MCF 10A (cell line): ENCODE results near the gene MB. TPM values are rescaled to one million over a fixed set of nuclear protein-coding genes. Genes with fewer than 3 reads are reported as not detected.

ENCODE experiments used
- BruUV-seq: library from RNA; stranded (reverse); fragments of 400-500 nt; replicated peaks from 2 replicates; lab custom pipeline; 2021; lab: Mats Ljungman, UMichigan
- CTCF ChIA-PET: fragments of 300-600 bp; sonication (Branson Sonifier 250); formaldehyde crosslinking; extraction: SDS; loops from one replicate; lab custom pipeline; 2021; ENCODE audit warnings: antibody characterized with exemption, inconsistent platforms; lab: Yijun Ruan, JAX
- POLR2A ChIA-PET: fragments of 300-600, 350-650 bp; sonication (Branson Sonifier 250); formaldehyde crosslinking; extraction: SDS; loops from one replicate; lab custom pipeline; 2020; ENCODE audit warnings: antibody characterized with exemption, inconsistent platforms; lab: Yijun Ruan, JAX
- DNase-seq: peaks from one replicate; pipeline ENCODE4 v3.0.0-alpha.2; 2018; ENCODE audit not compliant: unreplicated experiment
- H3K27ac Mint-ChIP-seq: one replicate; pipeline ENCODE4 v1.8.0; 2022; ENCODE audit warnings: mild to moderate bottlenecking, low read depth, mixed read lengths; ENCODE audit not compliant: unreplicated experiment
- H3K27me3 Mint-ChIP-seq: one replicate; pipeline ENCODE4 v1.8.0; 2022; ENCODE audit warnings: mixed read lengths; ENCODE audit not compliant: insufficient read depth, unreplicated experiment
- H3K36me3 Mint-ChIP-seq: one replicate; pipeline ENCODE4 v1.8.0; 2022; ENCODE audit warnings: mild to moderate bottlenecking, moderate library complexity, mixed read lengths; ENCODE audit not compliant: insufficient read depth, unreplicated experiment
- H3K4me1 Mint-ChIP-seq: one replicate; pipeline ENCODE4 v1.8.0; 2022; ENCODE audit warnings: mixed read lengths; ENCODE audit not compliant: insufficient read depth, unreplicated experiment
- H3K4me3 Mint-ChIP-seq: one replicate; pipeline ENCODE4 v1.8.0; 2022; ENCODE audit warnings: mild to moderate bottlenecking, moderate library complexity, mixed read lengths; ENCODE audit not compliant: unreplicated experiment
- H3K9me3 Mint-ChIP-seq: one replicate; pipeline ENCODE4 v1.8.0; 2022; ENCODE audit warnings: mixed read lengths; ENCODE audit not compliant: unreplicated experiment
- intact Hi-C: fragments of 100-400 bp; cut with micrococcal nuclease; formaldehyde crosslinking; loops from 2 replicates; pipeline ENCODE4 v1.14.1; 2022
- total RNA-seq: library from RNA; stranded (reverse); gene quantifications from 2 replicates; pipeline ENCODE4 v1.2.3, GENCODE V29; 2022
- TF ChIP-seq, protein P1 (sequence below): fragments of 200-600 bp; IDR thresholded peaks from one replicate; pipeline ENCODE4 v1.8.0; 2022; ENCODE audit warnings: antibody characterized with exemption, mild to moderate bottlenecking; ENCODE audit not compliant: unreplicated experiment

Gene MB
- total RNA-seq, 1 experiment from 2014 or later = not detected

DNA sequence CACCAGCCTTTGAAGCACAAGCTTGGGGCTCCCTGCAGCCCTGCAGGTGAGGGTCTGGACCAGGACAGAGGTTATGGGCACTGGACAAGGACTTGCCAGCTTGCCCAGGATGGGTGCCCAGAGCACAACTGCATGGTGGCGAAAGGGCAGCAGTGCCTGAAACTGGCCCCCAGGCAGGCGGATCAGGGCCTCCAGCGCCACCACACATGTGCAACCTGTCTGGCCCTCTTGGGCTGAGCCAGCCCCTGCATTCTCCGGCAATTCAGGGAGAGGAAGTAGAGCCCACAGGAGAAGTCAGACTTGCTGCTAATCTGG is 18.8 kb downstream of the MB start:
- POLR2A ChIA-PET = interaction anchor here (0.6 kb wide), 1 partner anchor 237 kb away, joined by 7 read pairs; no protein-coding TSS in a partner anchor
- H3K4me3 Mint-ChIP-seq = no peak overlapping the region
- no peaks in the 10 kb centered on the region for H3K36me3 Mint-ChIP-seq
- intact Hi-C loops = no loop called here
- BruUV-seq = no TSS peak
- H3K27ac Mint-ChIP-seq = no peak overlapping the region
- H3K4me1 Mint-ChIP-seq = peaks cover 4% of the 10 kb centered on the region
- no peak for DNase-seq
- no peaks in the 10 kb centered on the region for H3K9me3 Mint-ChIP-seq
- CTCF ChIA-PET = interaction anchor here (0.6 kb wide), 1 partner anchor 869 kb away, joined by 3 read pairs; no protein-coding TSS in a partner anchor
- TF ChIP-seq, protein P1, sequence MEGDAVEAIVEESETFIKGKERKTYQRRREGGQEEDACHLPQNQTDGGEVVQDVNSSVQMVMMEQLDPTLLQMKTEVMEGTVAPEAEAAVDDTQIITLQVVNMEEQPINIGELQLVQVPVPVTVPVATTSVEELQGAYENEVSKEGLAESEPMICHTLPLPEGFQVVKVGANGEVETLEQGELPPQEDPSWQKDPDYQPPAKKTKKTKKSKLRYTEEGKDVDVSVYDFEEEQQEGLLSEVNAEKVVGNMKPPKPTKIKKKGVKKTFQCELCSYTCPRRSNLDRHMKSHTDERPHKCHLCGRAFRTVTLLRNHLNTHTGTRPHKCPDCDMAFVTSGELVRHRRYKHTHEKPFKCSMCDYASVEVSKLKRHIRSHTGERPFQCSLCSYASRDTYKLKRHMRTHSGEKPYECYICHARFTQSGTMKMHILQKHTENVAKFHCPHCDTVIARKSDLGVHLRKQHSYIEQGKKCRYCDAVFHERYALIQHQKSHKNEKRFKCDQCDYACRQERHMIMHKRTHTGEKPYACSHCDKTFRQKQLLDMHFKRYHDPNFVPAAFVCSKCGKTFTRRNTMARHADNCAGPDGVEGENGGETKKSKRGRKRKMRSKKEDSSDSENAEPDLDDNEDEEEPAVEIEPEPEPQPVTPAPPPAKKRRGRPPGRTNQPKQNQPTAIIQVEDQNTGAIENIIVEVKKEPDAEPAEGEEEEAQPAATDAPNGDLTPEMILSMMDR = no peak
- no peaks in the 10 kb centered on the region for H3K27me3 Mint-ChIP-seq

DNA sequence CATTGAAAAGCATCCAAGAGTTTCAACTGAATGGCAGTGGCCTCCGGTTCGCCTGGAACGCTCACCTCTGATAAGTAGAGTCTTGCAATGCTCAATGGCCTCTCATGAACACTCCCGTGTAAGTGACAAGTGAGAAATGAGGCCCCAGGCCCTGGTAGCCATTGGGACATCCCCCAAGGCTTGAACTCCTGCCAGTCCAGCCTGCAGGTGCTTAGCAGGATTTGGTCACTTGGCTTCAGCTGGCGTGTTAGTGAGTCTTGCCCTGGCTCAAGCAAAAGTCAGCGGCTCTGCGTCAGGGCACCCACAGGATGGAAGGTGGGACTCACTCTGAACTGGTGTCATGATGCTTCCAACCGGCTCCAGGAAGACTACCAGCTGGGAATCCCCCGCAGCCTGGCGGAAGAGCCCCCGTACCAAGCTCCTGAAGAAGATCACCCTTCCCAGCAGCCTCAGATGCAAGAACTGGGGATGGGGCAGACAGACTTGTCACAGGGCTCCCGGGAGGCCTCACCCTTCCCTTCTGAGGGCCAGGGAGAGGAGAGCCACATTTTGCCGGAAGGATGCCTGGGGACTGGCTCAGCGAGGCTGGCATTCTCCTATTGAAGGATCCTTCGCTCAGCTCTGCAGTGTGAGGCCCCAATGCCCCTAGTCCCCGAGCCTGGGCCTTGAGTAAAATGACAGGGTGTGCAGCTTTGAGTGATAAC is 19.3 kb downstream of the MB start:
- ChIA-PET POLR2A (interaction anchor here (0.6 kb wide), 1 partner anchor 238 kb away, joined by 7 read pairs; no protein-coding TSS in a partner anchor), CTCF (interaction anchor here (0.6 to 0.7 kb wide), 3 partner anchors 84 to 870 kb away, joined by 3 to 4 read pairs (median 3); no protein-coding TSS in a partner anchor)
- no peak overlapping the region for H3K27ac Mint-ChIP-seq
- H3K4me1 Mint-ChIP-seq = peaks cover 6% of the 10 kb centered on the region
- H3K4me3 Mint-ChIP-seq = no peak overlapping the region
- BruUV-seq = no TSS peak
- H3K36me3 Mint-ChIP-seq = no peaks in the 10 kb centered on the region
- H3K27me3 Mint-ChIP-seq = no peaks in the 10 kb centered on the region
- DNase-seq = no peak
- intact Hi-C loops = no loop called here
- no peaks in the 10 kb centered on the region for H3K9me3 Mint-ChIP-seq
- TF ChIP-seq, protein P1 = no peak

DNA sequence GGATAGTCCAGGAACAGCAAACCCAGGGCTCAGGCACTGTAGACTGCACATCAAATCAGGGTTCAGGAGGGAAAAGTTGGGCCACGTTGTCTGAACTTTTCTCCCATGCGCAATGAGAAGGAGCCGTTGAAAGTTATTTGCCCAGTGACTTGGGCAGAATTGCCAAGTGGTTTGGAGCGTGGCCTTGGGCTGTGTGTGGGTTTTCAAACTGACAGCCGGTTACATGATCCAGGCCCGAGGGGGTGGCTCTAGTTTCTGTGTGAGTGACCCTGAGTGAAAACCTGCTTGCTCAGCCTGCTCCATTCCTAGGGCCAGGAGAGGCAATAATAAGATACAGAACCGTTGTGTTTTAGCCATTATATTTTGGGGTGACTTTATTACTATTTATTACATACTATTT is 20.3 kb downstream of the MB start:
- Mint-ChIP-seq H3K27me3 (no peaks in the 10 kb centered on the region), H3K4me1 (peaks cover 11% of the 10 kb centered on the region), H3K36me3 (no peaks in the 10 kb centered on the region), H3K4me3 (no peak overlapping the region), H3K27ac (no peak overlapping the region), H3K9me3 (no peaks in the 10 kb centered on the region)
- ChIA-PET CTCF (no interaction called here), POLR2A (no interaction called here)
- BruUV-seq = no TSS peak
- intact Hi-C loops = no loop called here
- TF ChIP-seq, protein P1 = no peak
- DNase-seq = no peak

DNA sequence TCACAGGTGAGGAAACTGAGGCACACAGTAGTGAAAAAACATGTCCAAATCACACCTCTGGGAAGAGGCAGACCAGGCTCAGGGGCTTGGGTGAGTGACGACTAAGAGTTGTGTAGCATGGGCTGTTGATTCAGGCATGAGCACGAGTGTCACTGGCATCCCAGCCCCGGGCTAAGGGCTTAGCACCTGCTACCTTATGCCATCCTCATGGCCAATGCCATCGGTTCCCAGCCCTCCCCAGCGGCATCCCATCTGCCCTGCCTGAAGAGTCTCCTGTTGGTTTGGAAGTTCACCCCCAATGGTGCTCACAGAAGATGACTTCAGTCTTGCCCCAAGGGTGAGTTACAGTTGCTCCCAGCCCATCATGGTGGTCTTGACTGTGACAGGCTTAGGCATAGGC is 22.4 kb downstream of the MB start:
- intact Hi-C loops = no loop called here
- POLR2A ChIA-PET = no interaction called here
- Mint-ChIP-seq H3K9me3 (no peaks in the 10 kb centered on the region), H3K27ac (no peak overlapping the region), H3K27me3 (no peaks in the 10 kb centered on the region), H3K36me3 (no peaks in the 10 kb centered on the region), H3K4me3 (no peak overlapping the region), H3K4me1 (peaks cover 14% of the 10 kb centered on the region)
- CTCF ChIA-PET = no interaction called here
- BruUV-seq = no TSS peak
- TF ChIP-seq, protein P1 = no peak
- DNase-seq = no peak
